ENCODE data around the gene ACTG1. TPM values are rescaled to one million over a fixed set of nuclear protein-coding genes. Genes with fewer than 3 reads are reported as not detected.
A peak's percentile ranks its signal among the peaks of the same experiment; 100 is the strongest.

Gene ACTG1
- total RNA-seq, 1 experiment from 2014 or later, result 3,247 TPM

- intact Hi-C loops (cut with micrococcal nuclease; ENCODE audit: unreplicated experiment), result loop anchor here (10.0 kb wide), 1 partner anchor 90 kb away; no protein-coding TSS in a partner anchor
- TF ChIP-seq EZH2 (IDR thresholded peaks at IDR 0.05; ENCODE audit: borderline replicate concordance, low read depth, low read length, poor library complexity, severe bottlenecking), result no peak
- TF ChIP-seq CTCF (conservative IDR thresholded peaks at IDR 0.05; ENCODE audit: low read depth, low read length), result no peak
- peak overlapping the region; percentile 79 for H3K4me3 ChIP-seq (ENCODE audit: low read depth, low read length, poor library complexity, severe bottlenecking)
- H3K27ac ChIP-seq (ENCODE audit: low read depth, low read length, poor library complexity, severe bottlenecking), result peak overlapping the region; percentile 99
- peaks cover 26% of the 10 kb centered on the region for H3K4me1 ChIP-seq (ENCODE audit: insufficient read depth, low read length, poor library complexity, severe bottlenecking)
- H3K9me3 ChIP-seq (ENCODE audit: low read depth, low read length, poor library complexity, severe bottlenecking), result no peaks in the 10 kb centered on the region
- H3K27me3 ChIP-seq (replicated peaks; ENCODE audit: insufficient read depth, low read depth, low read length, poor library complexity), result no peaks in the 10 kb centered on the region
- ChIA-PET POLR2A (ENCODE audit: low non-redundant PET) (no interaction called here), CTCF (no interaction called here)
- H3K36me3 ChIP-seq (ENCODE audit: insufficient read depth, low read length, poor library complexity, severe bottlenecking), result peaks cover 25% of the 10 kb centered on the region
- no peak for DNase-seq (ENCODE audit: low spot score)
- no TSS peak for BruUV-seq (replicated peaks)
Measured at GRCh38 chr17:81514489-81514738, 1.8 kb upstream of the ACTG1 start.

GRCh38 chr17:81513753-81514488, 1.3 kb upstream of the ACTG1 start:
- H3K36me3 ChIP-seq (ENCODE audit: insufficient read depth, low read length, poor library complexity, severe bottlenecking), result peaks cover 30% of the 10 kb centered on the region
- H3K27ac ChIP-seq (ENCODE audit: low read depth, low read length, poor library complexity, severe bottlenecking), result peak overlapping the region; percentile 99
- DNase-seq (ENCODE audit: low spot score), result peak; percentile 82
- H3K27me3 ChIP-seq (replicated peaks; ENCODE audit: insufficient read depth, low read depth, low read length, poor library complexity), result no peaks in the 10 kb centered on the region
- peaks cover 26% of the 10 kb centered on the region for H3K4me1 ChIP-seq (ENCODE audit: insufficient read depth, low read length, poor library complexity, severe bottlenecking)
- ChIA-PET CTCF (no interaction called here), POLR2A (ENCODE audit: low non-redundant PET) (interaction anchor here (0.8 kb wide), 2 partner anchors 14 to 122 kb away, joined by 3 read pairs; no protein-coding TSS in a partner anchor)
- no TSS peak for BruUV-seq (replicated peaks)
- no peaks in the 10 kb centered on the region for H3K9me3 ChIP-seq (ENCODE audit: low read depth, low read length, poor library complexity, severe bottlenecking)
- H3K4me3 ChIP-seq (ENCODE audit: low read depth, low read length, poor library complexity, severe bottlenecking), result peak overlapping the region; percentile 79
- no peak for TF ChIP-seq EZH2 (IDR thresholded peaks at IDR 0.05; ENCODE audit: borderline replicate concordance, low read depth, low read length, poor library complexity, severe bottlenecking)
- TF ChIP-seq CTCF (conservative IDR thresholded peaks at IDR 0.05; ENCODE audit: low read depth, low read length), result no peak
- intact Hi-C loops (cut with micrococcal nuclease; ENCODE audit: unreplicated experiment), result loop anchor here (10.0 kb wide), 1 partner anchor 91 kb away; no protein-coding TSS in a partner anchor

- TF ChIP-seq CTCF (conservative IDR thresholded peaks at IDR 0.05; ENCODE audit: low read depth, low read length), result no peak
- no peak for TF ChIP-seq EZH2 (IDR thresholded peaks at IDR 0.05; ENCODE audit: borderline replicate concordance, low read depth, low read length, poor library complexity, severe bottlenecking)
- no TSS peak for BruUV-seq (replicated peaks)
- Histone ChIP-seq H3K4me3 (ENCODE audit: low read depth, low read length, poor library complexity, severe bottlenecking) (peak overlapping the region; percentile 79), H3K36me3 (ENCODE audit: insufficient read depth, low read length, poor library complexity, severe bottlenecking) (peaks cover 32% of the 10 kb centered on the region), H3K4me1 (ENCODE audit: insufficient read depth, low read length, poor library complexity, severe bottlenecking) (peaks cover 26% of the 10 kb centered on the region), H3K9me3 (ENCODE audit: low read depth, low read length, poor library complexity, severe bottlenecking) (no peaks in the 10 kb centered on the region), H3K27me3 (replicated peaks; ENCODE audit: insufficient read depth, low read depth, low read length, poor library complexity) (no peaks in the 10 kb centered on the region), H3K27ac (ENCODE audit: low read depth, low read length, poor library complexity, severe bottlenecking) (peak overlapping the region; percentile 99)
- ChIA-PET POLR2A (ENCODE audit: low non-redundant PET) (interaction anchor here (0.8 kb wide), 2 partner anchors 14 to 123 kb away, joined by 3 read pairs; no protein-coding TSS in a partner anchor), CTCF (interaction anchor here (0.6 kb wide), 1 partner anchor 237 kb away, joined by 4 read pairs; no protein-coding TSS in a partner anchor)
- intact Hi-C loops (cut with micrococcal nuclease; ENCODE audit: unreplicated experiment), result loop anchor here (10.0 kb wide), 1 partner anchor 91 kb away; no protein-coding TSS in a partner anchor
- peak; percentile 83 for DNase-seq (ENCODE audit: low spot score)
Measured at GRCh38 chr17:81513372-81513752, 763 bp upstream of the ACTG1 start.
